B cell (primary cell): ENCODE data around the gene AFG1L. TPM values are rescaled to one million over a fixed set of nuclear protein-coding genes. Genes with fewer than 3 reads are reported as not detected.

Experiments used
- ATAC-seq: fragments of 200-7000 bp; cut with Tn5 transposase; one replicate; pipeline ENCODE4 v1.10.0; 2021; ENCODE audit warnings: low read depth, mild to moderate bottlenecking, moderate number of reproducible peaks, moderate library complexity
- CTCF ChIA-PET: fragments of 350-600 bp; sonication (Branson Sonifier 250); formaldehyde crosslinking; loops from one replicate; lab custom pipeline; 2021; ENCODE audit warnings: antibody characterized with exemption, inconsistent platforms; lab: Charles Lee
- POLR2A ChIA-PET: fragments of 350-600 bp; sonication (Branson Sonifier 250); formaldehyde crosslinking; loops from one replicate; lab custom pipeline; 2021; ENCODE audit warnings: antibody characterized with exemption; lab: Charles Lee
- DNase-seq: peaks from one replicate; pipeline ENCODE4 v3.0.0; 2013
- H2AFZ ChIP-seq: 2 replicates; pipeline ENCODE4 v1.6.1; 2012; ENCODE audit warnings: mild to moderate bottlenecking, low read depth, low read length; ENCODE audit not compliant: insufficient read depth, poor library complexity, severe bottlenecking
- H3K27ac ChIP-seq, 2 donors: 1 replicate in 1 of 2; 2 replicates in 1 of 2; pipeline ENCODE4 v1.5.1; 2012 to 2013; ENCODE audit warnings: low read length in 2 of 2, mild to moderate bottlenecking in 2 of 2, moderate library complexity in 1 of 2
- H3K27me3 ChIP-seq, 4 experiments: fragments of 200-600 bp in 1 of 4; sonication (generic) in 1 of 4; replicated peaks in 1 of 4; 1 replicate in 2 of 4; 2 replicates in 2 of 4; pipeline versions ENCODE4 v1.6.1 to v1.7.0; 2013 to 2016; ENCODE audit warnings: low read length in 3 of 4, mild to moderate bottlenecking in 2 of 4, mixed read lengths in 1 of 4, moderate library complexity in 1 of 4; ENCODE audit not compliant: insufficient read depth in 4 of 4, control insufficient read depth in 3 of 4; ENCODE audit errors: control extremely low read depth in 1 of 4
- H3K36me3 ChIP-seq, 2 experiments: replicated peaks in 1 of 2; 1 replicate in 1 of 2; 2 replicates in 1 of 2; pipeline versions ENCODE4 v1.6.1 to v1.7.1; 2013; ENCODE audit warnings: low read length in 1 of 2; ENCODE audit not compliant: insufficient read depth in 2 of 2, control insufficient read depth in 1 of 2; ENCODE audit errors: control extremely low read depth in 1 of 2, extremely low read depth in 1 of 2
- H3K4me1 ChIP-seq, 2 donors: fragments of 200-600 bp in 1 of 2; sonication (generic) in 1 of 2; 1 replicate in 1 of 2; 2 replicates in 1 of 2; pipeline versions ENCODE4 v1.5.1 to v1.6.1; 2013 to 2017; ENCODE audit warnings: low read length in 2 of 2; ENCODE audit not compliant: control insufficient read depth in 2 of 2, insufficient read depth in 2 of 2
- H3K4me2 ChIP-seq: replicated peaks from 2 replicates; pipeline ENCODE3; 2012; ENCODE audit warnings: mild to moderate bottlenecking, low read depth, low read length; ENCODE audit not compliant: poor library complexity, severe bottlenecking
- H3K4me3 ChIP-seq, 5 experiments: fragments of 200-600 bp in 1 of 5; sonication (generic) in 1 of 5; 1 replicate in 3 of 5; 2 replicates in 2 of 5; pipeline versions ENCODE4 v1.5.1 to v1.7.0; 2011 to 2016; ENCODE audit warnings: low read length in 4 of 5, mild to moderate bottlenecking in 4 of 5, low read depth in 2 of 5, control low read depth in 1 of 5, moderate library complexity in 1 of 5; ENCODE audit not compliant: insufficient read depth in 1 of 5; ENCODE audit errors: control extremely low read depth in 1 of 5, extremely low read depth in 1 of 5
- H3K79me2 ChIP-seq: fragments of 200-600 bp; sonication (generic); one replicate; pipeline ENCODE4 v1.6.0; 2016; ENCODE audit warnings: low read length; ENCODE audit not compliant: control insufficient read depth, insufficient read depth
- H3K9ac ChIP-seq: fragments of 200-600 bp; sonication (generic); 2 replicates; pipeline ENCODE4 v1.6.1; 2017; ENCODE audit warnings: mild to moderate bottlenecking, low read length, moderate library complexity
- H3K9me3 ChIP-seq, 3 donors: one replicate each; pipeline versions ENCODE4 v1.6.1 to v1.7.1; 2013; ENCODE audit warnings: low read length in 2 of 3; ENCODE audit not compliant: control insufficient read depth in 2 of 3, insufficient read depth in 1 of 3; ENCODE audit errors: control extremely low read depth in 1 of 3
- H4K20me1 ChIP-seq: 2 replicates; pipeline ENCODE4 v1.6.0; 2012; ENCODE audit warnings: mild to moderate bottlenecking, low read length; ENCODE audit not compliant: insufficient read depth, control insufficient read depth, poor library complexity, severe bottlenecking
- H3K27ac Mint-ChIP-seq: one replicate; pipeline ENCODE4 v1.8.0; 2021; ENCODE audit warnings: mixed read lengths
- H3K27me3 Mint-ChIP-seq: one replicate; pipeline ENCODE4 v1.8.0; 2021; ENCODE audit warnings: mixed read lengths
- H3K4me1 Mint-ChIP-seq: one replicate; pipeline ENCODE4 v1.8.0; 2021; ENCODE audit warnings: mixed read lengths
- H3K4me3 Mint-ChIP-seq: one replicate; pipeline ENCODE4 v1.8.0; 2021; ENCODE audit warnings: mixed read lengths
- H3K9me3 Mint-ChIP-seq: one replicate; pipeline ENCODE4 v1.8.0; 2022; ENCODE audit warnings: mixed read lengths; ENCODE audit not compliant: insufficient read depth
- EZH2 ChIP-seq: IDR thresholded peaks from 2 replicates; pipeline ENCODE4 v1.6.1; 2012; ENCODE audit warnings: borderline replicate concordance, low read depth, mild to moderate bottlenecking, moderate library complexity, low read length; ENCODE audit not compliant: insufficient read depth, poor library complexity, severe bottlenecking
- WGBS: methylation state at CpG from one replicate; pipeline ENCODE4 v1.1.5; 2013; ENCODE audit warnings: missing lambda C conversion rate; ENCODE audit not compliant: insufficient coverage; 5-methylcytosine and 5-hydroxymethylcytosine counted together
- intact Hi-C: fragments of 100-400 bp; cut with micrococcal nuclease; formaldehyde crosslinking; loops from one replicate; pipeline ENCODE4 v1.10.0; 2022
- polyA plus RNA-seq: library from polyadenylated mRNA; depleted of rRNA; stranded (reverse); fragments of >200 nt; gene quantifications from 2 replicates; pipeline ENCODE4 v1.2.3, GENCODE V29; 2012
- total RNA-seq, 2 donors: library from RNA; stranded (reverse); fragments of 120-200 nt in 1 of 2; gene quantifications; 1 replicate in 1 of 2; 2 replicates in 1 of 2; pipeline versions ENCODE4 v1.2.3 to v1.2.4, GENCODE V29; 2013 to 2022
- TF ChIP-seq, protein P1 (sequence below): fragments of 200-600 bp; IDR thresholded peaks from one replicate; pipeline ENCODE4 v1.8.0; 2022; ENCODE audit warnings: antibody characterized with exemption, mild to moderate bottlenecking

The AFG1L gene
- total and polyA plus RNA-seq, 2 donors (not counting 1 experiment from before 2014, with no cell fraction given), result 1.8 to 14.2 TPM

DNA sequence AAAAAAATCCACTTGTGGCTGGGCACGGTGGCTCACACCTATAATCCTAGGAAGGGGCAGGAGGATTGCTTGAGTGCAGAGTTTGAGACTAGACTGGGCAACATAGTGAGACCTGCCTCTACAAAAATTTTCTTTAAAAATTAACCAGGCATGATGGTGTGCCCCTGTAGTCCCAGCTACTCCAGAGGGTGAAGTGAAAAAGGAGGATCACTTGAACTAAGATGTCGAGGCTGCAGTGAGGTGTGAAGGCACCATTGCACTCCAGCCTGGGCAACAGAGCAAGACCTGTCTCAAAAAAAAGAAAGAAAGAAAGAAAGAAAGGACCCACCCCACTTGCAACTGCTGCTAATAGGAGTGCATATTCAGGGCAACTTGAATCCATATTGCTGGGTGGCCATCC, 20.3 kb upstream of the AFG1L start:
- Histone ChIP-seq H3K27ac (no peak overlapping the region), H3K4me3 (no peak overlapping the region), H3K9ac (no peak overlapping the region), H2AFZ (no peak overlapping the region), H3K79me2 (no peaks in the 10 kb centered on the region), H3K36me3 (no peaks in the 10 kb centered on the region), H3K4me1 (no peaks in the 10 kb centered on the region), H3K9me3 (no peaks in the 10 kb centered on the region), H3K4me2 (no peak overlapping the region), H4K20me1 (no peaks in the 10 kb centered on the region), H3K27me3 (no peaks in the 10 kb centered on the region)
- ChIA-PET POLR2A (interaction anchor here (0.6 kb wide), 1 partner anchor 13 kb away, joined by 5 read pairs; the partner anchor contains the start of gene SNX3), CTCF (interaction anchor here (1.1 kb wide), 1 partner anchor 38 kb away, joined by 4 read pairs; no protein-coding TSS in a partner anchor)
- DNase-seq (no peak), ATAC-seq (no peak)
- Mint-ChIP-seq H3K27ac (no peak overlapping the region), H3K4me1 (peaks cover under 1% of the 10 kb centered on the region), H3K4me3 (no peak overlapping the region), H3K27me3 (no peaks in the 10 kb centered on the region), H3K9me3 (no peaks in the 10 kb centered on the region)
- intact Hi-C loops, result no loop called here
- no CpG with 5 or more reads among the region's 2 CpGs for WGBS
- TF ChIP-seq, protein P1, sequence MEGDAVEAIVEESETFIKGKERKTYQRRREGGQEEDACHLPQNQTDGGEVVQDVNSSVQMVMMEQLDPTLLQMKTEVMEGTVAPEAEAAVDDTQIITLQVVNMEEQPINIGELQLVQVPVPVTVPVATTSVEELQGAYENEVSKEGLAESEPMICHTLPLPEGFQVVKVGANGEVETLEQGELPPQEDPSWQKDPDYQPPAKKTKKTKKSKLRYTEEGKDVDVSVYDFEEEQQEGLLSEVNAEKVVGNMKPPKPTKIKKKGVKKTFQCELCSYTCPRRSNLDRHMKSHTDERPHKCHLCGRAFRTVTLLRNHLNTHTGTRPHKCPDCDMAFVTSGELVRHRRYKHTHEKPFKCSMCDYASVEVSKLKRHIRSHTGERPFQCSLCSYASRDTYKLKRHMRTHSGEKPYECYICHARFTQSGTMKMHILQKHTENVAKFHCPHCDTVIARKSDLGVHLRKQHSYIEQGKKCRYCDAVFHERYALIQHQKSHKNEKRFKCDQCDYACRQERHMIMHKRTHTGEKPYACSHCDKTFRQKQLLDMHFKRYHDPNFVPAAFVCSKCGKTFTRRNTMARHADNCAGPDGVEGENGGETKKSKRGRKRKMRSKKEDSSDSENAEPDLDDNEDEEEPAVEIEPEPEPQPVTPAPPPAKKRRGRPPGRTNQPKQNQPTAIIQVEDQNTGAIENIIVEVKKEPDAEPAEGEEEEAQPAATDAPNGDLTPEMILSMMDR, result no peak
- TF ChIP-seq EZH2, result no peak

DNA sequence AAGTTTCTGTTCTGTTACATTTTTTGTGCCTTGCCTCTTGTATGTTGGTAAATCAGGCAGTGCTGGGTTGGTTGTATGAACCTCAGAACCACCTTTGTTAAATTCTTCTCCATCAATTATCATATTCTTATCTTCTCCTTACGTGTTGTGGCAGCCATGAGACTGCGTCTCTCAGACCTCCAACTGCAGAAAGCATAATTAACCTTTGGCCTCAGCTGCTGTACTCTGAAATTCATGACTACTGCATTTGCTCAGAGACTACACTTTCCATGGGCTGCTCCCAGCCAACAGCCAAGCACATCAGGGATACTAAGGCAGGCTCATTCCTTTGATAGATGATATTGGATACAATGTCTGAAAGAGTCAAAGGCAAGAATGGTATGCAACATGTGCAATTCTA, 18.9 kb upstream of the AFG1L start:
- no peak for TF ChIP-seq EZH2
- TF ChIP-seq, protein P1, result no peak
- Histone ChIP-seq H4K20me1 (no peaks in the 10 kb centered on the region), H3K36me3 (no peaks in the 10 kb centered on the region), H3K27ac (no peak overlapping the region), H3K4me2 (no peak overlapping the region), H3K4me3 (no peak overlapping the region), H3K4me1 (no peaks in the 10 kb centered on the region), H3K9me3 (no peaks in the 10 kb centered on the region), H3K79me2 (no peaks in the 10 kb centered on the region), H3K27me3 (no peaks in the 10 kb centered on the region), H3K9ac (no peak overlapping the region), H2AFZ (no peak overlapping the region)
- Mint-ChIP-seq H3K4me3 (no peak overlapping the region), H3K27ac (no peak overlapping the region), H3K9me3 (no peaks in the 10 kb centered on the region), H3K27me3 (no peaks in the 10 kb centered on the region), H3K4me1 (peaks cover 8% of the 10 kb centered on the region)
- no peak for ATAC-seq
- ChIA-PET POLR2A (no interaction called here), CTCF (no interaction called here)
- intact Hi-C loops, result no loop called here
- 100% methylated on average over 2 of the region's 2 CpGs for WGBS
- no peak for DNase-seq
